Heart left ventricle (tissue), 16 donors: ENCODE results near the gene NIPBL. TPM values are rescaled to one million over a fixed set of nuclear protein-coding genes. Genes with fewer than 3 reads are reported as not detected.
"Not testable (repeated sequence)": the region's sequence is repeated elsewhere in the genome, so short reads cannot be mapped to it uniquely, and the experiment has no call there.

Source experiments
- ATAC-seq, 4 donors: fragments of 200-7000 bp; cut with Tn5 transposase; one replicate each; pipeline ENCODE4 v1.9.1; 2020 to 2022; ENCODE audit warnings: moderate library complexity in 4 of 4, mild to moderate bottlenecking in 3 of 4, moderate number of reproducible peaks in 1 of 4
- DNase-seq, 5 donors: peaks; one replicate each; pipeline ENCODE4 v3.0.0-alpha.2; 2020
- H3K27ac ChIP-seq, 12 donors: fragments of 200-600 bp; sonication (generic) in 4 of 12; one replicate each; pipeline versions ENCODE4 v1.5.0 to v1.8.0; 2016 to 2022; ENCODE audit warnings: mild to moderate bottlenecking in 2 of 12
- H3K27me3 ChIP-seq, 9 donors: fragments of 200-600 bp; sonication (generic) in 2 of 9; one replicate each; pipeline versions ENCODE4 v1.5.1 to v1.8.0; 2016 to 2022; ENCODE audit warnings: mild to moderate bottlenecking in 3 of 9
- H3K36me3 ChIP-seq, 9 donors: fragments of 200-600 bp; sonication (generic) in 2 of 9; one replicate each; pipeline versions ENCODE4 v1.5.0 to v1.8.0; 2018 to 2022; ENCODE audit warnings: mild to moderate bottlenecking in 2 of 9
- H3K4me1 ChIP-seq, 12 donors: fragments of 200-600 bp; sonication (generic) in 4 of 12; one replicate each; pipeline versions ENCODE4 v1.5.0 to v1.8.0; 2016 to 2022; ENCODE audit warnings: mild to moderate bottlenecking in 3 of 12
- H3K4me3 ChIP-seq, 12 donors: fragments of 200-600 bp; sonication (generic) in 4 of 12; one replicate each; pipeline versions ENCODE4 v1.5.0 to v1.8.0; 2017 to 2022; ENCODE audit warnings: mild to moderate bottlenecking in 9 of 12, moderate library complexity in 4 of 12
- H3K9me3 ChIP-seq, 12 donors: fragments of 200-600 bp; sonication (generic) in 4 of 12; one replicate each; pipeline versions ENCODE4 v1.5.0 to v1.8.0; 2016 to 2022; ENCODE audit warnings: mild to moderate bottlenecking in 1 of 12
- CTCF ChIP-seq, 12 donors: fragments of 200-600 bp; sonication (generic) in 4 of 12; IDR thresholded peaks; one replicate each; pipeline versions ENCODE4 v1.5.0 to v1.8.0; 2018 to 2022; ENCODE audit warnings: antibody characterized with exemption in 12 of 12, mild to moderate bottlenecking in 5 of 12
- POLR2A ChIP-seq, 2 donors: fragments of 450-650 bp; IDR thresholded peaks; one replicate each; pipeline ENCODE4 v1.6.1; 2017; ENCODE audit warnings: antibody characterized with exemption in 2 of 2, mild to moderate bottlenecking in 2 of 2, moderate library complexity in 2 of 2
- WGBS, 4 donors: extraction: QIAGEN DNeasy Blood & Tissue Kit in 2 of 4; methylation state at CpG; one replicate each; pipeline versions ENCODE4 v1.1.5 to v1.1.7; 2013 to 2018; 5-methylcytosine and 5-hydroxymethylcytosine counted together
- intact Hi-C, 10 donors: fragments of 100-400 bp; cut with DNase I; formaldehyde crosslinking; loops; one replicate each; pipeline versions ENCODE4 v1.11.1 to v1.14.2; 2022
- polyA plus RNA-seq, 2 donors: library from polyadenylated mRNA; stranded (reverse); fragments of 200-250 nt; gene quantifications; one replicate each; pipeline ENCODE4 v1.2.3, GENCODE V29; 2013
- total RNA-seq, 9 donors: library from RNA; depleted of rRNA in 2 of 9; stranded (reverse); fragments of >200 nt in 2 of 9; fragmentation: NEBNext Ultra II Directional in 3 of 9; extraction: Animal tissue kit (Norgen Biotek cat#: 25700) in 3 of 9; gene quantifications; one replicate each; pipeline versions ENCODE4 v1.1.0 to v1.2.4, GENCODE V29; 2016 to 2023
- donor health status: ischemic (EF 13 %, LVEDD 7.1; RV severe dilation, severe dysfunction).
- donor health status: healthy with polysubstance abuse.
- donor health status: DM: no; HTN: yes; CAD: no.
- donor health status: DM: no; HTN: no; CAD: no.
- donor health status: ischemic (EF 25% LVEDD 6.9; RV normal size, moderate dysfunction).
- donor health status: ischemic (EF 25% LVEDD 5.7; RV mildly dilated, moderate dysfunction).
- donor health status: healthy.
- donor health status: DM: yes; HTN: yes; CAD: no.
- donor health status: ischemic (EF 35%, LVEDD 5.7; RV mildly dilated, moderate dysfunction).
- donor health status: nonischemic (EF 11% LVEDD 7.7; RV severe dilation, severe dysfunction).
- donor health status: DM: yes; HTN: yes; CAD: no.
- donor health status: PGD.
- donor health status: ischemic (EF 29% LVEDD 5.4; RV normal size, mild dysfunction).
- donor health status: nonischemic (EF 23%, LVEDD 6.1; RV moderate dilation, normal function).

Gene NIPBL
- total and polyA plus RNA-seq, 11 donors: 13.2 to 57.3 (median 38.2) TPM

- DNase-seq: no peak
- H3K27me3 ChIP-seq: no peaks in the 10 kb centered on the region
- H3K27ac ChIP-seq: no peak overlapping the region
- 83 to 98% (median 89%) methylated on average over 1 of the region's 1 CpG for WGBS, 4 donors
- intact Hi-C loops: no loop called here
- H3K9me3 ChIP-seq: no peaks in the 10 kb centered on the region
- ATAC-seq: no peak
- peaks cover 0 to 31% (median 7%) of the 10 kb centered on the region in 9 donors for H3K36me3 ChIP-seq
- TF ChIP-seq CTCF (IDR thresholded peaks at IDR 0.05) (no peak), POLR2A (IDR thresholded peaks at IDR 0.05) (no peak)
- H3K4me1 ChIP-seq: no peaks in the 10 kb centered on the region
- no peak overlapping the region for H3K4me3 ChIP-seq
Measured at GRCh38 chr5:37077146-37077545, 200.6 kb downstream of the NIPBL start.

GRCh38 chr5:37080697-37081096 is 204.1 kb downstream of the NIPBL start:
- DNase-seq (no peak), ATAC-seq (no peak)
- Histone ChIP-seq H3K36me3 (peaks cover 0 to 37% (median 7%) of the 10 kb centered on the region in 9 donors), H3K4me3 (no peak overlapping the region), H3K4me1 (no peaks in the 10 kb centered on the region), H3K27ac (no peak overlapping the region), H3K27me3 (no peaks in the 10 kb centered on the region), H3K9me3 (peaks cover 0 to 6% (median 0%) of the 10 kb centered on the region in 12 donors)
- no peak for TF ChIP-seq CTCF (IDR thresholded peaks at IDR 0.05)
- TF ChIP-seq POLR2A (IDR thresholded peaks at IDR 0.05): no peak
- intact Hi-C loops: no loop called here
- WGBS, 4 donors: 93 to 97% (median 94%) methylated on average over 3 of the region's 3 CpGs

GRCh38 chr5:37082977-37083376 is 206.4 kb downstream of the NIPBL start:
- H3K4me1 ChIP-seq, H3K27ac ChIP-seq, H3K9me3 ChIP-seq, ATAC-seq, DNase-seq, H3K4me3 ChIP-seq, H3K27me3 ChIP-seq, intact Hi-C loops: not testable (repeated sequence)
- H3K36me3 ChIP-seq: peaks cover 0 to 33% (median 7%) of the 10 kb centered on the region in 9 donors
- WGBS, 4 donors: 35 to 69% (median 44%) methylated on average over 2 of the region's 2 CpGs

GRCh38 chr5:37086026-37086425 is 209.5 kb downstream of the NIPBL start:
- H3K4me3 ChIP-seq, H3K27me3 ChIP-seq, intact Hi-C loops, ATAC-seq, H3K9me3 ChIP-seq, H3K4me1 ChIP-seq, H3K27ac ChIP-seq, DNase-seq: not testable (repeated sequence)
- 86 to 89% (median 87%) methylated on average over 1 of the region's 1 CpG for WGBS, 4 donors
- H3K36me3 ChIP-seq: peaks cover 0 to 14% (median 0%) of the 10 kb centered on the region in 9 donors

- intact Hi-C loops: no loop called here
- 84 to 85% (median 84%) methylated on average over 12 of the region's 12 CpGs for WGBS, 4 donors
- TF ChIP-seq POLR2A (IDR thresholded peaks at IDR 0.05) (no peak), CTCF (IDR thresholded peaks at IDR 0.05) (no peak)
- DNase-seq: no peak
- Histone ChIP-seq H3K4me1 (no peaks in the 10 kb centered on the region), H3K9me3 (peaks cover 0 to 6% (median 0%) of the 10 kb centered on the region in 12 donors), H3K4me3 (no peak overlapping the region), H3K27ac (no peak overlapping the region), H3K27me3 (no peaks in the 10 kb centered on the region), H3K36me3 (peaks cover 0 to 8% (median 0%) of the 10 kb centered on the region in 9 donors)
- no peak for ATAC-seq
Measured at GRCh38 chr5:37086466-37087173, 210.1 kb downstream of the NIPBL start.
